Inflammatory macrophage treated with lipopolysaccharide for 1 hour (primary cell): Measurements from ENCODE around the gene SUGCT.
"Not testable (repeated sequence)": the region's sequence is repeated elsewhere in the genome, so short reads cannot be mapped to it uniquely, and the experiment has no call there.

Source experiments
- DNase-seq, 2 donors: peaks; one replicate each; pipeline ENCODE4 v3.0.0-alpha.2; 2020 to 2022

SUGCT gene

GRCh38 chr7:40141916-40142315 is 7.1 kb downstream of the SUGCT start:
- DNase-seq, result not testable (repeated sequence)

- not testable (repeated sequence) for DNase-seq
Observed at GRCh38 chr7:40145596-40146130, 10.9 kb downstream of the SUGCT start.

- no peak for DNase-seq
Observed at GRCh38 chr7:40147371-40148246, 12.8 kb downstream of the SUGCT start.

GRCh38 chr7:40148247-40148580 is 13.4 kb downstream of the SUGCT start:
- not testable (repeated sequence) for DNase-seq

- DNase-seq, result no peak
Observed at GRCh38 chr7:40148671-40149070, 13.9 kb downstream of the SUGCT start.

GRCh38 chr7:40151504-40151903 is 16.7 kb downstream of the SUGCT start:
- DNase-seq, result no peak

- DNase-seq, result no peak
Observed at GRCh38 chr7:40156988-40157387, 22.2 kb downstream of the SUGCT start.

- no peak for DNase-seq
Observed at GRCh38 chr7:40162516-40162915, 27.7 kb downstream of the SUGCT start.

GRCh38 chr7:40165216-40165615 is 30.4 kb downstream of the SUGCT start:
- no peak for DNase-seq

- DNase-seq, result no peak
Observed at GRCh38 chr7:40167291-40167690, 32.5 kb downstream of the SUGCT start.

GRCh38 chr7:40168266-40168665 is 33.5 kb downstream of the SUGCT start:
- DNase-seq, result not testable (repeated sequence)

GRCh38 chr7:40173121-40173520 is 38.3 kb downstream of the SUGCT start:
- not testable (repeated sequence) for DNase-seq

- DNase-seq, result not testable (repeated sequence)
Observed at GRCh38 chr7:40175256-40175655, 40.5 kb downstream of the SUGCT start.

- no peak for DNase-seq
Observed at GRCh38 chr7:40175725-40176510, 41.1 kb downstream of the SUGCT start.

- DNase-seq, result no peak
Observed at GRCh38 chr7:40177071-40177470, 42.3 kb downstream of the SUGCT start.

- no peak for DNase-seq
Observed at GRCh38 chr7:40182452-40182851, 47.6 kb downstream of the SUGCT start.

- no peak for DNase-seq
Observed at GRCh38 chr7:40186586-40186985, 51.8 kb downstream of the SUGCT start.

- DNase-seq, result no peak
Observed at GRCh38 chr7:40192036-40192435, 57.2 kb downstream of the SUGCT start.

GRCh38 chr7:40194745-40195144 is 59.9 kb downstream of the SUGCT start:
- no peak for DNase-seq

GRCh38 chr7:40197527-40197926 is 62.7 kb downstream of the SUGCT start:
- peak; percentile 3 to 7 for DNase-seq

GRCh38 chr7:40199076-40199802 is 64.4 kb downstream of the SUGCT start:
- DNase-seq, result peak in 1 of 2 donors; percentile 3

- DNase-seq, result no peak
Observed at GRCh38 chr7:40200791-40201190, 66.0 kb downstream of the SUGCT start.

- no peak for DNase-seq
Observed at GRCh38 chr7:40202851-40203250, 68.0 kb downstream of the SUGCT start.
